Measurements from ENCODE around the gene NGEF.

Gene NGEF

DNA sequence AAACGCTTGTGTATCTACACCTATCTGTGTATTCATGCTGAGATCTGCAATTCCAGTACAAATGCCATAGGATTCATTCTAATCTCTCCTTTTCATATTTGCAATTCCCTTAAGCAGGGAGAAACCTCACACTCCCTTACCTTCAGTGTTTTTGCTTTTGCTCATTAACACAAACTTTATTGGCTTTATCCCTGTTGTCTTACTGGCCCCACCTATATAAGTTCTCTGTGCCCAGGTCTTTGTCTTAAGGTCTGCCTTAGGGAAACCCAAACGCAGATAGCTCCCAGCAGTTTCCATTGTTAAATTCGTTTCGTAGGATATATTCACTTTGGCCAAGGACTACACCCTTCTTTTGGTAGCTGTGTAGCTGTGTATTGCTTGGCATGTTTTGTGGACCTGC lies 147.0 kb downstream of the NGEF start:
- Histone ChIP-seq H3K36me3 (peaks cover 15% of the 10 kb centered on the region), H3K27ac (no peak overlapping the region), H3K9me3 (no peaks in the 10 kb centered on the region), H3K27me3 (no peaks in the 10 kb centered on the region), H3K4me1 (ENCODE audit: control insufficient read depth in 1 of 2, insufficient read depth in 1 of 2, low read depth in 1 of 2, low read length in 1 of 2) (no peaks in the 10 kb centered on the region), H3K4me3 (ENCODE audit: low read depth in 1 of 2, low read length in 1 of 2) (no peak overlapping the region)
- TF ChIP-seq, protein P1, sequence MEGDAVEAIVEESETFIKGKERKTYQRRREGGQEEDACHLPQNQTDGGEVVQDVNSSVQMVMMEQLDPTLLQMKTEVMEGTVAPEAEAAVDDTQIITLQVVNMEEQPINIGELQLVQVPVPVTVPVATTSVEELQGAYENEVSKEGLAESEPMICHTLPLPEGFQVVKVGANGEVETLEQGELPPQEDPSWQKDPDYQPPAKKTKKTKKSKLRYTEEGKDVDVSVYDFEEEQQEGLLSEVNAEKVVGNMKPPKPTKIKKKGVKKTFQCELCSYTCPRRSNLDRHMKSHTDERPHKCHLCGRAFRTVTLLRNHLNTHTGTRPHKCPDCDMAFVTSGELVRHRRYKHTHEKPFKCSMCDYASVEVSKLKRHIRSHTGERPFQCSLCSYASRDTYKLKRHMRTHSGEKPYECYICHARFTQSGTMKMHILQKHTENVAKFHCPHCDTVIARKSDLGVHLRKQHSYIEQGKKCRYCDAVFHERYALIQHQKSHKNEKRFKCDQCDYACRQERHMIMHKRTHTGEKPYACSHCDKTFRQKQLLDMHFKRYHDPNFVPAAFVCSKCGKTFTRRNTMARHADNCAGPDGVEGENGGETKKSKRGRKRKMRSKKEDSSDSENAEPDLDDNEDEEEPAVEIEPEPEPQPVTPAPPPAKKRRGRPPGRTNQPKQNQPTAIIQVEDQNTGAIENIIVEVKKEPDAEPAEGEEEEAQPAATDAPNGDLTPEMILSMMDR (IDR thresholded peaks at IDR 0.05) = no peak

DNA sequence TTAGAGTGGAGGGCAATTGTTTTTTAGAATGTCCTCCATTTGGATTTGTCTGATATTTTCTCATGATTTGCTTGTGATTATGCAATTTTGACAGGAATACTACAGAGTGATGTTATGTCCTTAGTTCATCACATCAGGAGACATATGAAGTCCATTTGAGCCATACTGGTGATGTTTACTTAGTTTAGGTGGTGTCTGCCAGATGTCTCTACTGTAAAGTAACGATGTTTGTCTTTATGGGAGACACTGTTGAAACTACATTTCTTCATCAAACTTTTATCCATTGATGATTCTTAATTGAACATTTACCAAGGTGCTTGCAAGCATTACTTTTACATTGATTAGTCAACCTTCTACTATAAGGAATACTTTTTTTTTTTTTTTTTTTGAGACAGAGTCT lies 147.9 kb downstream of the NGEF start:
- Histone ChIP-seq H3K27me3 (no peaks in the 10 kb centered on the region), H3K9me3 (no peaks in the 10 kb centered on the region), H3K4me3 (ENCODE audit: low read depth in 1 of 2, low read length in 1 of 2) (no peak overlapping the region), H3K36me3 (peaks cover 22% of the 10 kb centered on the region), H3K27ac (no peak overlapping the region), H3K4me1 (ENCODE audit: control insufficient read depth in 1 of 2, insufficient read depth in 1 of 2, low read depth in 1 of 2, low read length in 1 of 2) (no peaks in the 10 kb centered on the region)
- TF ChIP-seq, protein P1 (IDR thresholded peaks at IDR 0.05) = no peak

DNA sequence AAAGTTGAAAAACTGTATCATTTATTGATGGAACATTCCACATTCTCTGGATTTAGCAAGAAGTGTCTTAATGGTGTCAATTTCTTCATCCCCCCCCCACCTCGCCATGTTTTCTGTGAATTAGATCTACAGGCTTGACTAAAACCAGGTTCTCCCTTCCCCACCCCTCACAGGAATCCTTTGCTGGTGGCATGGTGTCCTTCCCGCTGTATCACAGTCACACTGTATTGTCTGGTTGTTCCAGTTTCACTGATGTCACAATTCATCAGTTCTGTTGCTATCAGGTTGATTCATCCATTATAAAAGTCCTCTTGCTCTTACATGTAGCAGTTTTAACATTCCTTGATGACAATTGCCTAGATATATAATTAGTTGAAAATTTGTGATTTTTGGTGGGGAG lies 149.1 kb downstream of the NGEF start:
- Histone ChIP-seq H3K27ac (no peak overlapping the region), H3K27me3 (no peaks in the 10 kb centered on the region), H3K36me3 (peaks cover 33% of the 10 kb centered on the region), H3K4me1 (ENCODE audit: control insufficient read depth in 1 of 2, insufficient read depth in 1 of 2, low read depth in 1 of 2, low read length in 1 of 2) (no peaks in the 10 kb centered on the region), H3K9me3 (no peaks in the 10 kb centered on the region), H3K4me3 (ENCODE audit: low read depth in 1 of 2, low read length in 1 of 2) (no peak overlapping the region)
- TF ChIP-seq, protein P1 (IDR thresholded peaks at IDR 0.05) = no peak

DNA sequence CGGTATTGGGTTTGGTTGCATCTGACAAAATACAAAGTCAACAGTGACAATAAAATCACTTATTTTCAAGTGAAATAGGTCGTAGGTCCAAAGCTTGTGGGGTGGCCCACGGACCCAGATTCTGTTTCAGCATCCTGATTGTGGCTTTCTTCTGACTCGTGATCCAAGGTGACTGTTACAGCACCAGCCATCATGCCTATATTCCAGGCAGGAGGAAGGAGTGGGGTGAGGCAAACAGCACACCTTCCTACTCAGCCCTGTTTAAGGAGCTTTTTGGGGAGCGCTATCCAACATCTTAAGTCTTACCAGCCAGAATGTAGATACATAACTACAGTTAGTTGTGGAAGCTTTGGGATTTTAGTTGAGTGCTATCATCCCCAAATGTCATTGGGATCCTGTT lies 151.7 kb downstream of the NGEF start:
- H3K9me3 ChIP-seq = no peaks in the 10 kb centered on the region
- peaks cover 60% of the 10 kb centered on the region for H3K36me3 ChIP-seq

DNA sequence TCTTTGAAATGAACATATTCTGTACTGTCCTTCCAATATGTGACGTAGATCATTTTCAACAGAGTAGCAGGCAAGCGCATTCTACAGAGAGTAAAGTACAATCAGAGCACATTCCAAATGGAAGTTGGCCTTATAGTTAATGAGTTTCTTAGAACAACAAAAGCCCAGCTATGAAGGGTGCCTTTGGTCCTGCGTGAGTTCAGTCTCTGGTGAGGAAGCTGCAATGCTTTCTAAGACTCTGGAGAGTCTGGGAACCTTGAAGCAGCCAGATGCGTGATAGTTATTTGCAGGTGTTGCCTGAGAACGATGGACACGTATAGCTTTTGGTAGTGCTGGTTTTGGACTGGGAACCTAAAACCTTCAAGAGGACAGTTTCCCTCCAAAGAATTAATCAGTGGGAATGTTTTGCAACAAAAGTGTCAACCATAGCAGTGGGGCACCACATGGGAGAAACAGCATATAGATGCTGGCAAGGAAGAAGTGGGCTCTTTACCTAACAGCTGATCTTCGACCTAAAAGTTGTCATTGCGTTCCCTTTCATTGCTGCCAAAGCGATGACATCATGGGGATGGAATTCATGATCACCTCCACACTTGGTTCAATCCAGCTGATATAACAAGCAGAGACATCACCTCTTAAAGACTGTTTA lies 152.3 kb downstream of the NGEF start:
- H3K4me3 ChIP-seq (ENCODE audit: low read depth in 1 of 2, low read length in 1 of 2) = no peak overlapping the region
- no peak overlapping the region for H3K27ac ChIP-seq
- H3K4me1 ChIP-seq (ENCODE audit: control insufficient read depth in 1 of 2, insufficient read depth in 1 of 2, low read depth in 1 of 2, low read length in 1 of 2) = no peaks in the 10 kb centered on the region
- TF ChIP-seq, protein P1 (IDR thresholded peaks at IDR 0.05) = no peak
- peaks cover 66% of the 10 kb centered on the region for H3K36me3 ChIP-seq
- H3K9me3 ChIP-seq = no peaks in the 10 kb centered on the region
- no peaks in the 10 kb centered on the region for H3K27me3 ChIP-seq

More for the DNA sequence above, 151.7 kb downstream of the NGEF start:
- Histone ChIP-seq H3K4me3 (ENCODE audit: low read depth in 1 of 2, low read length in 1 of 2) (no peak overlapping the region), H3K4me1 (ENCODE audit: control insufficient read depth in 1 of 2, insufficient read depth in 1 of 2, low read depth in 1 of 2, low read length in 1 of 2) (no peaks in the 10 kb centered on the region), H3K27ac (no peak overlapping the region), H3K27me3 (no peaks in the 10 kb centered on the region)
- TF ChIP-seq, protein P1 (IDR thresholded peaks at IDR 0.05) = no peak
